Right lobe of liver (tissue), 4 donors: ENCODE data around the gene RAP1A.

Experiments
- POLR2A ChIP-seq: fragments of 450-650 bp; IDR thresholded peaks from one replicate; pipeline ENCODE4 v1.6.1; 2017; ENCODE audit warnings: antibody characterized with exemption, mild to moderate bottlenecking
- TF ChIP-seq, protein P1 (sequence below), 4 donors: fragments of 200-600 bp in 3 of 4; fragments of 450-650 bp in 1 of 4; IDR thresholded peaks; one replicate each; pipeline versions ENCODE4 v1.5.1 to v1.8.0; 2016 to 2022; ENCODE audit warnings: antibody characterized with exemption in 4 of 4, mild to moderate bottlenecking in 2 of 4
- donor health status: DM: no; HTN: no; CAD: no.
- donor health status: DM: no; HTN: no; CAD: no.
- donor health status: DM: no; HTN: yes; CAD: no.

- TF ChIP-seq, protein P1, sequence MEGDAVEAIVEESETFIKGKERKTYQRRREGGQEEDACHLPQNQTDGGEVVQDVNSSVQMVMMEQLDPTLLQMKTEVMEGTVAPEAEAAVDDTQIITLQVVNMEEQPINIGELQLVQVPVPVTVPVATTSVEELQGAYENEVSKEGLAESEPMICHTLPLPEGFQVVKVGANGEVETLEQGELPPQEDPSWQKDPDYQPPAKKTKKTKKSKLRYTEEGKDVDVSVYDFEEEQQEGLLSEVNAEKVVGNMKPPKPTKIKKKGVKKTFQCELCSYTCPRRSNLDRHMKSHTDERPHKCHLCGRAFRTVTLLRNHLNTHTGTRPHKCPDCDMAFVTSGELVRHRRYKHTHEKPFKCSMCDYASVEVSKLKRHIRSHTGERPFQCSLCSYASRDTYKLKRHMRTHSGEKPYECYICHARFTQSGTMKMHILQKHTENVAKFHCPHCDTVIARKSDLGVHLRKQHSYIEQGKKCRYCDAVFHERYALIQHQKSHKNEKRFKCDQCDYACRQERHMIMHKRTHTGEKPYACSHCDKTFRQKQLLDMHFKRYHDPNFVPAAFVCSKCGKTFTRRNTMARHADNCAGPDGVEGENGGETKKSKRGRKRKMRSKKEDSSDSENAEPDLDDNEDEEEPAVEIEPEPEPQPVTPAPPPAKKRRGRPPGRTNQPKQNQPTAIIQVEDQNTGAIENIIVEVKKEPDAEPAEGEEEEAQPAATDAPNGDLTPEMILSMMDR (IDR thresholded peaks at IDR 0.05), result no peak
- no peak for TF ChIP-seq POLR2A
These were observed 76.2 kb downstream of the RAP1A start for GRCh38 chr1:111695801-111696200.
